Measurements from ENCODE around the gene DROSHA. TPM values are rescaled to one million over a fixed set of nuclear protein-coding genes. Genes with fewer than 3 reads are reported as not detected.

DROSHA gene
- total and polyA plus RNA-seq, 2 of the 4 experiments (the other 2 are of a cell fraction): 36.4 to 36.5 TPM

DNA sequence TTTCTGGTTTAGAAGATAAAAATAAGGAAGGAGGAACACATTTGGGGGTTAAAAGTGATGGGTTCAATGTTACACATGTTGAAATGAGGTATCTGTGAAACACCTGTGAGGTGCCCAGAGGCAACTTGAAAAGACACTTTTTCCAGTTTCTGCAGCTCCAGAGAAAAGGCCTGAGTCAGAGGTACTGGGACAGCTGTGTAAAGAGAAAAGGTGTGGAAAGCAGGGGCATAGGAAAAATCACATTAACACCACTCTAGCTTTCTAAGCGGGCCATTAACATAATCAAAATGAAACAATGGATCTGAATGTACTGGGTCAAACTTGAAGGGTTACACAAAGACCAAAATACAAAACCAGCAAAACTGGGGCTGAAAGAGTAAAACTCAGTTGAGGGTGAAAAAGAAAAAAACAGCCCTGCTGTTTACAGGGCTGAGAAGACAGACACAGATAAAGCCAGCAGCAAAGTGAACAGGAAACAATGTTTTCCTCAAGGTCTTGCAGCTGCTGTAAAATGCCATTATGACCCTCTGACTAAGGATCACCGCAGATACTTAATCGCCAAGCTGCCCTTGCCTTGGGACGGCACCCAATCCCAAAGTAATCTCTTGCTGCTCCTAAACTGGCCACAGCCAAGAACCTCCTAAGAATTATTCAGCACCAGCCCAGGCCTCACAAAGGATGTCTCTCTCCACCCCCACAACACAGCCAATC is 104.7 kb downstream of the DROSHA start:
- Histone ChIP-seq H2BK5ac (ENCODE audit: low read depth, low read length, poor library complexity, severe bottlenecking) (no peak overlapping the region), H2AK9ac (replicated peaks; ENCODE audit: low read depth, low read length, poor library complexity) (no peak overlapping the region), H3K4me1 (ENCODE audit: control insufficient read depth, insufficient read depth, low read length) (peaks cover 3% of the 10 kb centered on the region; the same call in 1 of the 2 replicates), H3K14ac (replicated peaks; ENCODE audit: low read depth, low read length) (no peak overlapping the region), H3K4ac (ENCODE audit: low read depth, low read length) (peak overlapping the region; percentile 4; the same call in 1 of the 2 replicates), H3K27ac (ENCODE audit: insufficient read depth, low read length) (no peak overlapping the region), H3K56ac (ENCODE audit: extremely low read depth, insufficient read depth, low read length) (no peak overlapping the region), H3K18ac (ENCODE audit: low read depth, low read length) (no peak overlapping the region), H4K5ac (ENCODE audit: low read depth, low read length) (no peak overlapping the region), H4K20me1 (ENCODE audit: insufficient read depth, low read length) (no peaks in the 10 kb centered on the region), H3K23ac (ENCODE audit: low read depth, low read length) (0 out of 2 replicates have a peak overlapping the region, but pooled peaks have one; percentile 23), H3K9ac (ENCODE audit: low read depth, low read length) (no peak overlapping the region), H2BK15ac (ENCODE audit: low read depth, low read length) (no peak overlapping the region), H2AK5ac (ENCODE audit: low read depth, low read length) (no peak overlapping the region), H3K27me3 (ENCODE audit: control insufficient read depth, insufficient read depth, low read length) (no peaks in the 10 kb centered on the region), H3K36me3 (ENCODE audit: control insufficient read depth, insufficient read depth, low read length) (peaks cover 12% of the 10 kb centered on the region), H3K4me3 (ENCODE audit: insufficient read depth, low read depth, low read length) (no peak overlapping the region), H4K91ac (ENCODE audit: insufficient read depth, low read depth, low read length) (no peak overlapping the region), H3K9me3 (ENCODE audit: control insufficient read depth, insufficient read depth, low read length) (no peaks in the 10 kb centered on the region), H2BK20ac (ENCODE audit: low read depth, low read length) (no peak overlapping the region), H2AFZ (replicated peaks; ENCODE audit: low read length, poor library complexity) (no peak overlapping the region), H3K79me1 (ENCODE audit: low read depth in 1 of 2, low read length in 2 of 2) (no peaks in the 10 kb centered on the region), H3K4me2 (ENCODE audit: low read depth, low read length) (no peak overlapping the region), H2BK120ac (ENCODE audit: low read depth, low read length) (no peak overlapping the region), H4K8ac (ENCODE audit: low read depth in 2 of 2, low read length in 2 of 2) (no peak overlapping the region), H3K9me1 (ENCODE audit: insufficient read depth, low read length) (0 out of 2 replicates have a peak, but pooled peaks cover 6% of the 10 kb centered on the region)
- BruUV-seq (replicated peaks): no TSS peak
- CTCF ChIA-PET: interaction anchor here (0.8 kb wide), 1 partner anchor 9 kb away, joined by 5 read pairs; no protein-coding TSS in a partner anchor
- in situ Hi-C loops (cut with MboI; ENCODE audit: low sequenced_read_pairs): no loop called here
- ATAC-seq (ENCODE audit: low read depth) (peak; percentile 17; the same call in 1 of the 2 replicates), DNase-seq (no peak)
- dilution Hi-C loops (cut with HindIII; ENCODE audit: low sequenced_read_pairs, unreplicated experiment): no loop called here
- intact Hi-C loops (cut with micrococcal nuclease): no loop called here
- POLR2A ChIA-PET (ENCODE audit: unreplicated experiment): interaction anchor here (0.8 kb wide), 1 partner anchor 50 kb away, joined by 9 read pairs; no protein-coding TSS in a partner anchor
- 46% methylated on average over 3 of the region's 4 CpGs; no CpG with 5 or more reads in 1 of the 2 experiments for WGBS, 2 experiments (ENCODE audit: extremely low coverage in 2 of 2, insufficient read length in 1 of 2)
- no peak for TF ChIP-seq MAZ (IDR thresholded peaks at IDR 0.05; ENCODE audit: borderline replicate concordance, low read depth, low read length)
- no peak for TF ChIP-seq POLR2A (IDR thresholded peaks at IDR 0.05; ENCODE audit: low read depth, low read length)
- TF ChIP-seq NFE2L2 (IDR thresholded peaks at IDR 0.05; ENCODE audit: low read depth, low read length): no peak
- TF ChIP-seq RFX5 (IDR thresholded peaks at IDR 0.05; ENCODE audit: low read depth, low read length): no peak
- no peak for TF ChIP-seq MAFK (IDR thresholded peaks at IDR 0.05; ENCODE audit: low read depth, low read length)
- TF ChIP-seq CTCF (conservative IDR thresholded peaks at IDR 0.05; ENCODE audit: low read depth, low read length): no peak
- no peak for TF ChIP-seq RCOR1 (IDR thresholded peaks at IDR 0.05; ENCODE audit: insufficient replicate concordance, low read length)
- no peak for TF ChIP-seq CHD1 (IDR thresholded peaks at IDR 0.05; ENCODE audit: low read depth, low read length)
- TF ChIP-seq MXI1 (IDR thresholded peaks at IDR 0.05; ENCODE audit: borderline replicate concordance, low read depth, low read length): no peak
- TF ChIP-seq, protein P1, sequence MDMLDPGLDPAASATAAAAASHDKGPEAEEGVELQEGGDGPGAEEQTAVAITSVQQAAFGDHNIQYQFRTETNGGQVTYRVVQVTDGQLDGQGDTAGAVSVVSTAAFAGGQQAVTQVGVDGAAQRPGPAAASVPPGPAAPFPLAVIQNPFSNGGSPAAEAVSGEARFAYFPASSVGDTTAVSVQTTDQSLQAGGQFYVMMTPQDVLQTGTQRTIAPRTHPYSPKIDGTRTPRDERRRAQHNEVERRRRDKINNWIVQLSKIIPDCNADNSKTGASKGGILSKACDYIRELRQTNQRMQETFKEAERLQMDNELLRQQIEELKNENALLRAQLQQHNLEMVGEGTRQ (IDR thresholded peaks at IDR 0.05; ENCODE audit: low read depth, low read length): no peak
- TF ChIP-seq CEBPB (IDR thresholded peaks at IDR 0.05; ENCODE audit: low read depth, low read length): no peak
- no peak for TF ChIP-seq BHLHE40 (IDR thresholded peaks at IDR 0.05; ENCODE audit: low read depth, low read length)
- no peak for TF ChIP-seq FOS (IDR thresholded peaks at IDR 0.05; ENCODE audit: low read depth, low read length)
- TF ChIP-seq SMC3 (IDR thresholded peaks at IDR 0.05; ENCODE audit: low read depth, low read length): no peak
- no peak for TF ChIP-seq RAD21 (IDR thresholded peaks at IDR 0.05; ENCODE audit: low read length)
